IMR-90 (cell line): ENCODE measurements around the gene ANTXR1. TPM values are rescaled to one million over a fixed set of nuclear protein-coding genes. Genes with fewer than 3 reads are reported as not detected.
A peak's percentile ranks its signal among the peaks of the same experiment; 100 is the strongest.

ENCODE experiments used
- ATAC-seq: fragments of 200-7000 bp; cut with Tn5 transposase; 2 replicates; pipeline ENCODE4 v1.9.1; 2020; ENCODE audit warnings: low read depth, mild to moderate bottlenecking, moderate library complexity
- BruUV-seq: library from RNA; stranded (reverse); fragments of 400-500 nt; replicated peaks from 2 replicates; lab custom pipeline; 2021; lab: Mats Ljungman, UMichigan
- CTCF ChIA-PET: fragments of 300-600 bp; formaldehyde crosslinking; extraction: SDS; loops from one replicate; lab custom pipeline; 2021; ENCODE audit warnings: antibody characterized with exemption; lab: Yijun Ruan, JAX
- POLR2A ChIA-PET: fragments of 300-600 bp; sonication (Branson Sonifier 250); formaldehyde crosslinking; loops from one replicate; lab custom pipeline; 2022; ENCODE audit warnings: antibody characterized with exemption; ENCODE audit not compliant: unreplicated experiment; lab: Charles Lee
- DNase-seq: peaks from one replicate; pipeline ENCODE4 v3.0.0; 2013
- H2AFZ ChIP-seq: replicated peaks from 2 replicates; pipeline ENCODE3; 2013; ENCODE audit warnings: low read length, mild to moderate bottlenecking; ENCODE audit not compliant: poor library complexity
- H2AK5ac ChIP-seq: 2 replicates; pipeline ENCODE4 v1.6.1; 2013; ENCODE audit warnings: low read depth, low read length, inconsistent platforms
- H2AK9ac ChIP-seq: replicated peaks from 2 replicates; pipeline ENCODE3; 2013; ENCODE audit warnings: mild to moderate bottlenecking, low read depth, low read length, moderate library complexity; ENCODE audit not compliant: poor library complexity
- H2BK120ac ChIP-seq: 2 replicates; pipeline ENCODE4 v1.6.1; 2013; ENCODE audit warnings: low read depth, low read length, inconsistent platforms
- H2BK15ac ChIP-seq: 3 replicates; pipeline ENCODE4 v1.6.1; 2013; ENCODE audit warnings: low read depth, low read length, inconsistent platforms
- H2BK20ac ChIP-seq: 2 replicates; pipeline ENCODE4 v1.6.1; 2013; ENCODE audit warnings: low read depth, mild to moderate bottlenecking, inconsistent platforms, low read length, moderate library complexity
- H2BK5ac ChIP-seq: 2 replicates; pipeline ENCODE4 v1.6.1; 2013; ENCODE audit warnings: mild to moderate bottlenecking, low read depth, low read length, inconsistent platforms; ENCODE audit not compliant: poor library complexity, severe bottlenecking
- H3K14ac ChIP-seq: replicated peaks from 2 replicates; pipeline ENCODE4 v1.6.1; 2013; ENCODE audit warnings: low read depth, low read length, inconsistent platforms
- H3K18ac ChIP-seq: 2 replicates; pipeline ENCODE4 v1.6.1; 2013; ENCODE audit warnings: low read depth, low read length, control low read depth
- H3K23ac ChIP-seq: 2 replicates; pipeline ENCODE4 v1.6.1; 2013; ENCODE audit warnings: low read depth, low read length, inconsistent platforms
- H3K27ac ChIP-seq: 2 replicates; pipeline ENCODE4 v1.5.1; 2013; ENCODE audit warnings: mild to moderate bottlenecking, control low read depth, low read length; ENCODE audit not compliant: insufficient read depth
- H3K27me3 ChIP-seq: 2 replicates; pipeline ENCODE4 v1.6.1; 2013; ENCODE audit warnings: low read length; ENCODE audit not compliant: control insufficient read depth, insufficient read depth
- H3K36me3 ChIP-seq: 2 replicates; pipeline ENCODE4 v1.6.1; 2013; ENCODE audit warnings: low read length, mixed read lengths; ENCODE audit not compliant: control insufficient read depth, insufficient read depth
- H3K4ac ChIP-seq: 2 replicates; pipeline ENCODE4 v1.6.1; 2013; ENCODE audit warnings: low read depth, low read length, inconsistent platforms
- H3K4me1 ChIP-seq: 2 replicates; pipeline ENCODE4 v1.6.1; 2013; ENCODE audit warnings: low read length, mixed read lengths; ENCODE audit not compliant: control insufficient read depth, insufficient read depth
- H3K4me2 ChIP-seq: 2 replicates; pipeline ENCODE4 v1.6.1; 2013; ENCODE audit warnings: low read depth, mild to moderate bottlenecking, control low read depth, low read length, moderate library complexity
- H3K4me3 ChIP-seq: 2 replicates; pipeline ENCODE4 v1.5.1; 2013; ENCODE audit warnings: low read depth, mild to moderate bottlenecking, control low read depth, low read length, moderate library complexity; ENCODE audit not compliant: insufficient read depth
- H3K56ac ChIP-seq: 2 replicates; pipeline ENCODE4 v1.6.1; 2013; ENCODE audit warnings: low read length, inconsistent platforms; ENCODE audit not compliant: insufficient read depth; ENCODE audit errors: extremely low read depth
- H3K79me1 ChIP-seq, 2 experiments: 2 replicates each; pipeline ENCODE4 v1.6.1; 2013; ENCODE audit warnings: low read length in 2 of 2, inconsistent platforms in 1 of 2, low read depth in 1 of 2
- H3K9ac ChIP-seq: 2 replicates; pipeline ENCODE4 v1.6.1; 2013; ENCODE audit warnings: low read depth, low read length, control low read depth
- H3K9me1 ChIP-seq: 2 replicates; pipeline ENCODE4 v1.6.1; 2013; ENCODE audit warnings: low read length, inconsistent platforms; ENCODE audit not compliant: insufficient read depth
- H3K9me3 ChIP-seq: 2 replicates; pipeline ENCODE4 v1.6.1; 2013; ENCODE audit warnings: low read length; ENCODE audit not compliant: control insufficient read depth, insufficient read depth
- H4K20me1 ChIP-seq: 2 replicates; pipeline ENCODE4 v1.6.1; 2013; ENCODE audit warnings: low read length, inconsistent platforms; ENCODE audit not compliant: insufficient read depth
- H4K5ac ChIP-seq: 2 replicates; pipeline ENCODE4 v1.6.1; 2013; ENCODE audit warnings: mild to moderate bottlenecking, low read depth, low read length, control low read depth
- H4K8ac ChIP-seq, 2 experiments: 2 replicates each; pipeline ENCODE4 v1.6.1; 2013; ENCODE audit warnings: low read depth in 2 of 2, low read length in 2 of 2, control low read depth in 1 of 2, inconsistent platforms in 1 of 2
- H4K91ac ChIP-seq: 2 replicates; pipeline ENCODE4 v1.6.1; 2013; ENCODE audit warnings: low read depth, low read length, inconsistent platforms; ENCODE audit not compliant: insufficient read depth
- BHLHE40 ChIP-seq: fragments of 150-350 bp; IDR thresholded peaks from 2 replicates; pipeline ENCODE4 v1.6.1; 2016; ENCODE audit warnings: mild to moderate bottlenecking, low read depth, low read length
- CEBPB ChIP-seq: IDR thresholded peaks from 2 replicates; pipeline ENCODE4 v1.6.1; 2012; ENCODE audit warnings: low read depth, low read length, improper control_type of control experiment
- FOS ChIP-seq: fragments of 150-350 bp; IDR thresholded peaks from 2 replicates; pipeline ENCODE4 v1.6.1; 2016; ENCODE audit warnings: low read depth, low read length
- NFE2L2 ChIP-seq: fragments of 150-350 bp; IDR thresholded peaks from 2 replicates; pipeline ENCODE4 v1.6.1; 2016; ENCODE audit warnings: low read depth, mild to moderate bottlenecking, low read length
- WGBS, 2 experiments: methylation state at CpG; one replicate each; pipeline versions ENCODE4 v1.1.5 to v1.1.7; 2013; ENCODE audit warnings: missing lambda C conversion rate in 2 of 2; ENCODE audit not compliant: insufficient read length in 1 of 2; ENCODE audit errors: extremely low coverage in 2 of 2; 5-methylcytosine and 5-hydroxymethylcytosine counted together
- dilution Hi-C: fragments of 300-500 bp; cut with HindIII; formaldehyde crosslinking; loops from one replicate; pipeline ENCODE4 v1.14.3; 2018; ENCODE audit warnings: low sequenced_read_pairs; ENCODE audit not compliant: unreplicated experiment
- in situ Hi-C: fragments of 300-500 bp; cut with MboI; formaldehyde crosslinking; loops from 3 replicates; pipeline ENCODE4 v1.14.3; 2019; ENCODE audit warnings: low sequenced_read_pairs, inconsistent platforms, mixed read lengths
- intact Hi-C: fragments of 100-400 bp; cut with micrococcal nuclease; formaldehyde crosslinking; loops from 2 replicates; pipeline ENCODE4 v1.10.0; 2022
- polyA plus RNA-seq, 3 experiments: library from polyadenylated mRNA; depleted of rRNA; stranded (reverse); fragments of >200 nt; gene quantifications; 2 replicates each; pipeline ENCODE4 v1.2.3, GENCODE V29; 2012; ENCODE audit warnings: low replicate concordance in 1 of 3
- total RNA-seq: library from RNA; depleted of rRNA; stranded (reverse); fragments of >200 nt; gene quantifications from 2 replicates; pipeline ENCODE4 v1.2.3, GENCODE V29; 2012

ANTXR1 gene
- total and polyA plus RNA-seq, 2 of the 4 experiments (the other 2 are of a cell fraction) = 27.2 to 36.9 TPM

GRCh38 chr2:69164061-69164778 lies 151.2 kb downstream of the ANTXR1 start:
- Histone ChIP-seq H2BK5ac (peak overlapping the region; percentile 84), H3K9me3 (no peaks in the 10 kb centered on the region), H4K8ac (peak overlapping the region; percentile 4 to 86; a peak in 2 of 4 replicates), H2BK20ac (peak overlapping the region; percentile 97), H3K23ac (peak overlapping the region; percentile 97; the same call in 1 of the 2 replicates), H4K91ac (peak overlapping the region; percentile 90), H3K9me1 (peaks cover 31% of the 10 kb centered on the region), H3K27me3 (no peaks in the 10 kb centered on the region), H4K20me1 (no peaks in the 10 kb centered on the region; the same call in 1 of the 2 replicates), H3K36me3 (peaks cover 44% of the 10 kb centered on the region), H3K14ac (peak overlapping the region; percentile 90), H4K5ac (peak overlapping the region; percentile 69), H3K79me1 (peaks cover 23 to 72% of the 10 kb centered on the region in 2 experiments; a peak in 3 of 4 replicates), H3K4me1 (peaks cover 23% of the 10 kb centered on the region), H3K4me2 (peak overlapping the region; percentile 18; the same call in 1 of the 2 replicates), H3K4me3 (no peak overlapping the region), H2AK5ac (peak overlapping the region; percentile 63), H3K4ac (peak overlapping the region; percentile 77), H2AK9ac (no peak overlapping the region), H3K27ac (peak overlapping the region; percentile 80), H3K56ac (peak overlapping the region; percentile 51), H2BK15ac (peak overlapping the region; percentile 91; the same call in 2 of the 3 replicates), H2BK120ac (peak overlapping the region; percentile 97), H3K9ac (peak overlapping the region; percentile 30), H2AFZ (peak overlapping the region; percentile 6), H3K18ac (peak overlapping the region; percentile 92)
- peak; percentile 93 for DNase-seq
- 64% methylated on average over 2 of the region's 8 CpGs; no CpG with 5 or more reads in 1 of the 2 experiments for WGBS, 2 experiments
- no TSS peak for BruUV-seq
- CTCF ChIA-PET = interaction anchor here (0.9 kb wide), 1 partner anchor 13 kb away, joined by 3 read pairs; no protein-coding TSS in a partner anchor
- dilution Hi-C loops (no loop called here), intact Hi-C loops (no loop called here), in situ Hi-C loops (no loop called here)
- POLR2A ChIA-PET = interaction anchor here (1.8 kb wide), 1 partner anchor 14 kb away, joined by 12 read pairs; no protein-coding TSS in a partner anchor
- TF ChIP-seq FOS (peak; percentile 63), CEBPB (peak; percentile 86), NFE2L2 (no peak), BHLHE40 (peak; percentile 10; the same call in 1 of the 2 replicates)
- ATAC-seq = peak; percentile 96
